Measurements from ENCODE around the gene NTNG1. TPM values are rescaled to one million over a fixed set of nuclear protein-coding genes. Genes with fewer than 3 reads are reported as not detected.

NTNG1 gene
- total and polyA plus RNA-seq, 2 of the 8 experiments (the other 6 are each of a cell fraction or from before 2014, with no cell fraction given) = 1.2 to 4.1 TPM

GRCh38 chr1:107124694-107125093, 16.1 kb upstream of the NTNG1 start (continued):
- TF ChIP-seq SP4 (IDR thresholded peaks at IDR 0.05; ENCODE audit: low read length) (no peak), TCF12 (IDR thresholded peaks at IDR 0.05; ENCODE audit: low read depth, low read length) (no peak), BACH1 (IDR thresholded peaks at IDR 0.05; ENCODE audit: low read length) (no peak)
